ENCODE data around the gene RBFOX2. TPM values are rescaled to one million over a fixed set of nuclear protein-coding genes. Genes with fewer than 3 reads are reported as not detected.

The RBFOX2 gene
- total and polyA plus RNA-seq, 4 donors = 14.2 to 53.6 (median 25.6) TPM

DNA sequence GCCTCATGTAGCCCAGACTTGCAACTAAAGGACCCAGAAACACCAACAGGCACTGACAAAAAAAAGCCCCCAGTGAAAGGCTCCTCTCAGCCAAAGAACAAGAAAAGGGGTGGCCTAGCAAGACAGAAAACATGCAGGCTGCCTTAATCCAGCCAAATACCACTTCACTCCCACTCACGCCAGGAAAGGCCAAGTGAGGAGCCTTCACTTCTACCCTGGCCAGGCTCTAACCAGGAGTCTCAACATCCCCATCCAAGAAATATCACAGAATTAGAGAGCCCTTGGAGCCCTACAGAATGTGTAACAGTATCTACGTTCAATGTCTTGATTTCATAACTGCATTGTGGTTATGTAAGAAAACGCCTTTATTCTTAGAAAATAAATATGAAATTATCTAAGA, 162.0 kb downstream of the RBFOX2 start:
- no peak overlapping the region for H3K4me3 ChIP-seq (ENCODE audit: low read depth in 1 of 3, low read length in 3 of 3)
- 85% methylated on average over 3 of the region's 3 CpGs for WGBS
- H3K36me3 ChIP-seq (ENCODE audit: control insufficient read depth in 4 of 4, insufficient read depth in 3 of 4, low read depth in 1 of 4, low read length in 3 of 4) = no peaks in the 10 kb centered on the region
- no peak overlapping the region for H3K9ac ChIP-seq (ENCODE audit: low read depth in 1 of 2, low read length in 2 of 2)
- no peaks in the 10 kb centered on the region for H3K27me3 ChIP-seq (ENCODE audit: control insufficient read depth in 4 of 4, insufficient read depth in 4 of 4, low read length in 3 of 4)
- no peak overlapping the region for H3K27ac ChIP-seq (ENCODE audit: low read depth in 1 of 2, low read length in 2 of 2)
- TF ChIP-seq RXRA (IDR thresholded peaks at IDR 0.05) (no peak), FOXA2 (IDR thresholded peaks at IDR 0.05) (no peak), JUND (IDR thresholded peaks at IDR 0.05) (no peak), TAF1 (conservative IDR thresholded peaks at IDR 0.05) (no peak), HNF4G (IDR thresholded peaks at IDR 0.05) (no peak)
- TF ChIP-seq, protein P1, sequence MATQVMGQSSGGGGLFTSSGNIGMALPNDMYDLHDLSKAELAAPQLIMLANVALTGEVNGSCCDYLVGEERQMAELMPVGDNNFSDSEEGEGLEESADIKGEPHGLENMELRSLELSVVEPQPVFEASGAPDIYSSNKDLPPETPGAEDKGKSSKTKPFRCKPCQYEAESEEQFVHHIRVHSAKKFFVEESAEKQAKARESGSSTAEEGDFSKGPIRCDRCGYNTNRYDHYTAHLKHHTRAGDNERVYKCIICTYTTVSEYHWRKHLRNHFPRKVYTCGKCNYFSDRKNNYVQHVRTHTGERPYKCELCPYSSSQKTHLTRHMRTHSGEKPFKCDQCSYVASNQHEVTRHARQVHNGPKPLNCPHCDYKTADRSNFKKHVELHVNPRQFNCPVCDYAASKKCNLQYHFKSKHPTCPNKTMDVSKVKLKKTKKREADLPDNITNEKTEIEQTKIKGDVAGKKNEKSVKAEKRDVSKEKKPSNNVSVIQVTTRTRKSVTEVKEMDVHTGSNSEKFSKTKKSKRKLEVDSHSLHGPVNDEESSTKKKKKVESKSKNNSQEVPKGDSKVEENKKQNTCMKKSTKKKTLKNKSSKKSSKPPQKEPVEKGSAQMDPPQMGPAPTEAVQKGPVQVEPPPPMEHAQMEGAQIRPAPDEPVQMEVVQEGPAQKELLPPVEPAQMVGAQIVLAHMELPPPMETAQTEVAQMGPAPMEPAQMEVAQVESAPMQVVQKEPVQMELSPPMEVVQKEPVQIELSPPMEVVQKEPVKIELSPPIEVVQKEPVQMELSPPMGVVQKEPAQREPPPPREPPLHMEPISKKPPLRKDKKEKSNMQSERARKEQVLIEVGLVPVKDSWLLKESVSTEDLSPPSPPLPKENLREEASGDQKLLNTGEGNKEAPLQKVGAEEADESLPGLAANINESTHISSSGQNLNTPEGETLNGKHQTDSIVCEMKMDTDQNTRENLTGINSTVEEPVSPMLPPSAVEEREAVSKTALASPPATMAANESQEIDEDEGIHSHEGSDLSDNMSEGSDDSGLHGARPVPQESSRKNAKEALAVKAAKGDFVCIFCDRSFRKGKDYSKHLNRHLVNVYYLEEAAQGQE (IDR thresholded peaks at IDR 0.05) = no peak
- TF ChIP-seq, protein P2, sequence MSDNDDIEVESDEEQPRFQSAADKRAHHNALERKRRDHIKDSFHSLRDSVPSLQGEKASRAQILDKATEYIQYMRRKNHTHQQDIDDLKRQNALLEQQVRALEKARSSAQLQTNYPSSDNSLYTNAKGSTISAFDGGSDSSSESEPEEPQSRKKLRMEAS (IDR thresholded peaks at IDR 0.05) = no peak
- TF ChIP-seq, protein P3, sequence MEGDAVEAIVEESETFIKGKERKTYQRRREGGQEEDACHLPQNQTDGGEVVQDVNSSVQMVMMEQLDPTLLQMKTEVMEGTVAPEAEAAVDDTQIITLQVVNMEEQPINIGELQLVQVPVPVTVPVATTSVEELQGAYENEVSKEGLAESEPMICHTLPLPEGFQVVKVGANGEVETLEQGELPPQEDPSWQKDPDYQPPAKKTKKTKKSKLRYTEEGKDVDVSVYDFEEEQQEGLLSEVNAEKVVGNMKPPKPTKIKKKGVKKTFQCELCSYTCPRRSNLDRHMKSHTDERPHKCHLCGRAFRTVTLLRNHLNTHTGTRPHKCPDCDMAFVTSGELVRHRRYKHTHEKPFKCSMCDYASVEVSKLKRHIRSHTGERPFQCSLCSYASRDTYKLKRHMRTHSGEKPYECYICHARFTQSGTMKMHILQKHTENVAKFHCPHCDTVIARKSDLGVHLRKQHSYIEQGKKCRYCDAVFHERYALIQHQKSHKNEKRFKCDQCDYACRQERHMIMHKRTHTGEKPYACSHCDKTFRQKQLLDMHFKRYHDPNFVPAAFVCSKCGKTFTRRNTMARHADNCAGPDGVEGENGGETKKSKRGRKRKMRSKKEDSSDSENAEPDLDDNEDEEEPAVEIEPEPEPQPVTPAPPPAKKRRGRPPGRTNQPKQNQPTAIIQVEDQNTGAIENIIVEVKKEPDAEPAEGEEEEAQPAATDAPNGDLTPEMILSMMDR (IDR thresholded peaks at IDR 0.05; ENCODE audit: low read depth, low read length, missing input control) = no peak
- H3K4me1 ChIP-seq (ENCODE audit: control insufficient read depth in 4 of 4, insufficient read depth in 4 of 4, low read length in 3 of 4) = peaks cover 4 to 13% (median 7%) of the 10 kb centered on the region in 4 donors
- no peaks in the 10 kb centered on the region for H3K9me3 ChIP-seq (ENCODE audit: control insufficient read depth in 4 of 4, low read length in 3 of 4)
- DNase-seq (ENCODE audit: low spot score) = no peak

DNA sequence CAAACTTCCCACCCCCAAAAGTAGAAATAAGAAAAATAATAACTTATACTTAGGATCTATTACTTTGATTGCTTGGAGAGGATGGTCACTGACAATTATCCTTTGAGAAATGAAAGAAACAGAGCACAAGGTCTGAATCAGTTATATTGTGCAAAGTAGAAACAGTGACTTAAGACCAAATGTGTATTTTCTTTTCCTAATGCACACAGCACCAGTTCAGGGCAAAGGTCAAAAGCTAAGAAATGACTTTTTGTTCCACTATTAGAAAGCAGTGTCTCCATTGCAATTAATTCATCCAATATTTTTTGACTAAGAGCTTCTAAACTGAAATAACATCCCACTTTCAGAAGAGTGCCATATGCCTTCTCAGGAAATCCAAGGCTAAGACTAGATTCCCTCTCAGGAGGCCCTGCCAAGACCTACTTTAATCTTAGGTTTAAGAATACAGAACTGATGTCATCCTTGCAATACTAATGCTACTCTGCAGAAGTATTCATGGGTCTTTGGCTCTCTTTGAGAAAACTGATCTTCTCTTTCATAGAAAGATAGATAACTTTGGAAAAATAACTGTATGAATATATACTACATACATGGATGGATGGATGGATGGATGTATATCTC, 164.0 kb downstream of the RBFOX2 start:
- H3K4me1 ChIP-seq (ENCODE audit: control insufficient read depth in 4 of 4, insufficient read depth in 4 of 4, low read length in 3 of 4) = peaks cover 1 to 7% (median 5%) of the 10 kb centered on the region in 4 donors
- no peak overlapping the region for H3K9ac ChIP-seq (ENCODE audit: low read depth in 1 of 2, low read length in 2 of 2)
- H3K9me3 ChIP-seq (ENCODE audit: control insufficient read depth in 4 of 4, low read length in 3 of 4) = no peaks in the 10 kb centered on the region
- H3K4me3 ChIP-seq (ENCODE audit: low read depth in 1 of 3, low read length in 3 of 3) = no peak overlapping the region
- H3K27ac ChIP-seq (ENCODE audit: low read depth in 1 of 2, low read length in 2 of 2) = no peak overlapping the region
- H3K27me3 ChIP-seq (ENCODE audit: control insufficient read depth in 4 of 4, insufficient read depth in 4 of 4, low read length in 3 of 4) = no peaks in the 10 kb centered on the region
- no peaks in the 10 kb centered on the region for H3K36me3 ChIP-seq (ENCODE audit: control insufficient read depth in 4 of 4, insufficient read depth in 3 of 4, low read depth in 1 of 4, low read length in 3 of 4)
- TF ChIP-seq, protein P1 (IDR thresholded peaks at IDR 0.05) = no peak
- TF ChIP-seq, protein P3 (IDR thresholded peaks at IDR 0.05; ENCODE audit: low read depth, low read length, missing input control) = no peak
- peak; percentile 20 to 37 for TF ChIP-seq HNF4A (conservative IDR thresholded peaks at IDR 0.05)
- DNase-seq (ENCODE audit: low spot score) = no peak
